HEK293 (cell line): Measurements from ENCODE around the gene CHCHD5.
"Not testable (repeated sequence)": the region's sequence is repeated elsewhere in the genome, so short reads cannot be mapped to it uniquely, and the experiment has no call there.

Experiments
- CTCF ChIA-PET: fragments of 350-600 bp; formaldehyde crosslinking; extraction: SDS; loops from one replicate; lab custom pipeline; 2021; ENCODE audit warnings: antibody characterized with exemption; lab: Yijun Ruan, JAX
- POLR2A ChIA-PET: fragments of 300-600 bp; formaldehyde crosslinking; extraction: SDS; loops from one replicate; lab custom pipeline; 2020; ENCODE audit warnings: antibody characterized with exemption, inconsistent platforms; lab: Yijun Ruan, JAX
- H3K27ac ChIP-seq: fragments of 200-500 bp; sonication (Bioruptor generic); 2 replicates; pipeline ENCODE4 v1.5.1; 2014; ENCODE audit warnings: low read depth, low read length, control low read depth, inconsistent platforms; ENCODE audit errors: extremely low read depth
- H3K36me3 ChIP-seq, 2 experiments: fragments of 200-500 bp in 1 of 2; sonication (Bioruptor generic) in 1 of 2; 1 replicate in 1 of 2; 2 replicates in 1 of 2; pipeline ENCODE4 v1.5.1; 2014 to 2017; ENCODE audit warnings: inconsistent platforms in 2 of 2, low read length in 2 of 2; ENCODE audit not compliant: control insufficient read depth in 2 of 2, insufficient read depth in 1 of 2
- H3K4me1 ChIP-seq: fragments of 200-500 bp; sonication (Bioruptor generic); 2 replicates; pipeline ENCODE4 v1.5.1; 2014; ENCODE audit warnings: mild to moderate bottlenecking, low read length, inconsistent platforms; ENCODE audit not compliant: control insufficient read depth, insufficient read depth
- H3K4me3 ChIP-seq: 2 replicates; pipeline ENCODE4 v1.5.1; 2011; ENCODE audit warnings: low read depth, mild to moderate bottlenecking, control low read depth, low read length, moderate library complexity
- H3K9me3 ChIP-seq: fragments of 200-500 bp; sonication (Bioruptor generic); 2 replicates; pipeline ENCODE4 v1.5.1; 2014; ENCODE audit warnings: low read depth, low read length, inconsistent platforms; ENCODE audit not compliant: control insufficient read depth, insufficient read depth
- HOXA7 ChIP-seq: sonication (generic); formaldehyde crosslinking; IDR thresholded peaks from 2 replicates; pipeline ENCODE4 v1.8.1; 2022; ENCODE audit warnings: missing genetic modification reagents, borderline replicate concordance
- KLF16 ChIP-seq: fragments of 450-650 bp; formaldehyde crosslinking; IDR thresholded peaks from 2 replicates; pipeline ENCODE4 v1.5.1; 2017; ENCODE audit warnings: missing biosample characterization, missing genetic modification characterization
- KLF9 ChIP-seq: fragments of 450-650 bp; formaldehyde crosslinking; IDR thresholded peaks from 2 replicates; pipeline ENCODE4 v1.5.1; 2016; ENCODE audit warnings: missing biosample characterization, missing genetic modification characterization, low read depth
- SP2 ChIP-seq: fragments of 450-650 bp; formaldehyde crosslinking; IDR thresholded peaks from 2 replicates; pipeline ENCODE4 v1.5.1; 2016; ENCODE audit warnings: missing biosample characterization, missing genetic modification characterization
- WT1 ChIP-seq: fragments of 450-650 bp; formaldehyde crosslinking; IDR thresholded peaks from 2 replicates; pipeline ENCODE4 v1.5.1; 2016; ENCODE audit warnings: missing biosample characterization, missing genetic modification characterization
- ZFP41 ChIP-seq: fragments of 450-650 bp; formaldehyde crosslinking; IDR thresholded peaks from 2 replicates; pipeline ENCODE4 v1.5.1; 2016; ENCODE audit warnings: missing biosample characterization, missing genetic modification characterization, borderline replicate concordance
- ZNF155 ChIP-seq: fragments of 450-650 bp; formaldehyde crosslinking; IDR thresholded peaks from 2 replicates; pipeline ENCODE4 v1.5.1; 2016; ENCODE audit warnings: missing biosample characterization, missing genetic modification characterization
- ZNF202 ChIP-seq: fragments of 450-650 bp; formaldehyde crosslinking; IDR thresholded peaks from 2 replicates; pipeline ENCODE4 v1.5.1; 2016; ENCODE audit warnings: missing biosample characterization, missing genetic modification characterization, borderline replicate concordance
- ZNF248 ChIP-seq: fragments of 450-650 bp; formaldehyde crosslinking; IDR thresholded peaks from 2 replicates; pipeline ENCODE4 v1.5.1; 2017; ENCODE audit warnings: missing biosample characterization, missing genetic modification characterization
- ZNF530 ChIP-seq: fragments of 450-650 bp; formaldehyde crosslinking; IDR thresholded peaks from 2 replicates; pipeline ENCODE4 v1.5.1; 2016; ENCODE audit warnings: low read depth, missing biosample characterization, missing genetic modification characterization
- ZNF571 ChIP-seq: fragments of 450-650 bp; formaldehyde crosslinking; IDR thresholded peaks from 2 replicates; pipeline ENCODE4 v1.5.0; 2017; ENCODE audit warnings: missing biosample characterization, missing genetic modification characterization
- ZNF629 ChIP-seq: fragments of 450-650 bp; formaldehyde crosslinking; IDR thresholded peaks from 2 replicates; pipeline ENCODE4 v1.5.1; 2017; ENCODE audit warnings: missing biosample characterization, missing genetic modification characterization
- ZNF654 ChIP-seq: fragments of 450-650 bp; formaldehyde crosslinking; IDR thresholded peaks from 2 replicates; pipeline ENCODE4 v1.5.1; 2016; ENCODE audit warnings: low read depth, missing biosample characterization, missing genetic modification characterization
- ZNF658 ChIP-seq: fragments of 450-650 bp; formaldehyde crosslinking; IDR thresholded peaks from 2 replicates; pipeline ENCODE4; 2016; ENCODE audit warnings: missing biosample characterization, missing genetic modification characterization
- ZNF707 ChIP-seq: fragments of 450-650 bp; formaldehyde crosslinking; IDR thresholded peaks from 2 replicates; pipeline ENCODE4 v1.5.1; 2016; ENCODE audit warnings: missing biosample characterization, missing genetic modification characterization
- TF ChIP-seq, protein P1 (sequence below): fragments of 450-650 bp; formaldehyde crosslinking; IDR thresholded peaks from 2 replicates; pipeline ENCODE4 v1.5.1; 2017; ENCODE audit warnings: missing biosample characterization, mild to moderate bottlenecking, missing genetic modification characterization, moderate library complexity
- TF ChIP-seq, protein P2 (sequence below): fragments of 450-650 bp; formaldehyde crosslinking; IDR thresholded peaks from 2 replicates; pipeline ENCODE4 v1.5.1; 2016; ENCODE audit warnings: missing biosample characterization, missing genetic modification characterization

The CHCHD5 gene

DNA sequence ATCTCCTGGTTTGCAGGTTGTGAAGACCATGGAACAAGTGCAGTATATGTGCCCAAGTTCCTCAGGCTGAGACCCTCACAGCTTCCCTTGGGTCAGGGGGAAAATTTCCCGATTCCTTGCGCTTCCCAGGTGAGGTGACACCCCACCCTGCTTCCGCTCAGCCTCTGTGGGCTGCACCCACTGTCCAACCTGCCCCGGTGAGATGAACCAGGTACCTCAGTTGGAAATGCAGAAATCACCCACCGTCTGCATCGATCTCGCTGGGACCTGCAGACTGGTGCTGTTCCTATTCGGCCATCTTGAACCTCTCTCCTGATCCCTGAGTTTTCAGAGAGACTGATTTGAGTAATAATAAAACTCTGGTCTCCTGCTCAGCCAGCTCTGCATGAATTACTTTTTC is 30.6 kb downstream of the CHCHD5 start:
- TF ChIP-seq, protein P1, sequence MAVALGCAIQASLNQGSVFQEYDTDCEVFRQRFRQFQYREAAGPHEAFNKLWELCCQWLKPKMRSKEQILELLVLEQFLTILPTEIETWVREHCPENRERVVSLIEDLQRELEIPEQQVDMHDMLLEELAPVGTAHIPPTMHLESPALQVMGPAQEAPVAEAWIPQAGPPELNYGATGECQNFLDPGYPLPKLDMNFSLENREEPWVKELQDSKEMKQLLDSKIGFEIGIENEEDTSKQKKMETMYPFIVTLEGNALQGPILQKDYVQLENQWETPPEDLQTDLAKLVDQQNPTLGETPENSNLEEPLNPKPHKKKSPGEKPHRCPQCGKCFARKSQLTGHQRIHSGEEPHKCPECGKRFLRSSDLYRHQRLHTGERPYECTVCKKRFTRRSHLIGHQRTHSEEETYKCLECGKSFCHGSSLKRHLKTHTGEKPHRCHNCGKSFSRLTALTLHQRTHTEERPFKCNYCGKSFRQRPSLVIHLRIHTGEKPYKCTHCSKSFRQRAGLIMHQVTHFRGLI, result no peak
- no peak for TF ChIP-seq ZNF654 (tag by site-specific recombination)
- TF ChIP-seq ZNF248 (tag by site-specific recombination), result no peak
- no peak for TF ChIP-seq ZNF202
- TF ChIP-seq ZNF155 (tag by site-specific recombination), result no peak
- TF ChIP-seq WT1, result no peak
- no peak for TF ChIP-seq KLF16 (tag by site-specific recombination)
- TF ChIP-seq, all 188 proteins: peak for 0
- ChIA-PET CTCF (interaction anchor here (0.6 kb wide), 1 partner anchor 1469 kb away, joined by 3 read pairs; no protein-coding TSS in a partner anchor), POLR2A (no interaction called here)
- Histone ChIP-seq H3K4me3 (no peak overlapping the region), H3K4me1 (no peaks in the 10 kb centered on the region), H3K36me3 (no peaks in the 10 kb centered on the region), H3K9me3 (no peaks in the 10 kb centered on the region), H3K27ac (no peak overlapping the region)

DNA sequence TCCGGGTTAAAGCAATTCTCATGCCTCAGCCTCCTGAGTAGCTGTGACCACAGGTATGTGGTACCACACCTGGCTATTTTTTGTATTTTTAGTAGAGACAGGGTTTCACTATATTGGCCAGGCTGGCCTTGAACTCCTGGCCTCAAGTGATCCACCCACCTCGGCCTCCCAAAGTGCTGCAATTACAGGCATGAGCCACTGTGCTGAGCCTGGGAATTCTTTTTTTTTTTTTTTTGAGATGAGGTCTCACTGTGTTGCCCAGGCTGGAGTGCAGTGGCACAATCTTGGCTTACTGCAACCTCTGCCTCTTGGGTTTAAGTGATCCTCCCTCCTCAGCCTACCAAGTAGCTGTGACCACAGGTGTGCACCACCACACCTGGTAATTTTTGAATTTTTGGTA is 31.4 kb downstream of the CHCHD5 start:
- H3K4me3 ChIP-seq, H3K9me3 ChIP-seq, POLR2A ChIA-PET, H3K4me1 ChIP-seq, H3K36me3 ChIP-seq, H3K27ac ChIP-seq: not testable (repeated sequence)
- CTCF ChIA-PET, result interaction anchor here (0.9 kb wide), 1 partner anchor 11 kb away, joined by 3 read pairs; no protein-coding TSS in a partner anchor

DNA sequence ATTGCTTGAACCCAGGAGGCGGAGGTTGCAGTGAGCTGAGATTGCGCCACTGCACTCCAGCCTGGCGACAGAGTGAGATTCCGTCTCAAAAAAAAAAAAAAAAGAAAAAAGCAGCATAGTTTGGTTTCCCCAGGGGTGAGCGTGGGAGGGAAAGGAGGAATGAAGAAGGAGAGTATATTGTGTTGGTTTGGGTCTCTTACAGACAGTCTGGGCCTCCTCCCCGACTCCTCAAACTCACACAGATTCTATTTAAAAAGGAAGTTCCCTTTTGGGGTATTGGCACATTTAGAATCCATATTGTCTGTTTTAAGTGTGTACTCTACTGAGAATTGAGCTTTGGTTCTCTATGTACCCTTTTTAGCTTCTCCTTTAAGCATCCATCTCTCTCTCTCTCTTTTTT is 34.0 kb downstream of the CHCHD5 start:
- Histone ChIP-seq H3K27ac (no peak overlapping the region), H3K36me3 (no peaks in the 10 kb centered on the region), H3K4me3 (no peak overlapping the region), H3K4me1 (no peaks in the 10 kb centered on the region), H3K9me3 (no peaks in the 10 kb centered on the region)
- POLR2A ChIA-PET, result interaction anchor here (0.7 kb wide), 2 partner anchors 28 to 486 kb away, joined by 7 to 9 read pairs; partner anchors contain the start of gene SLC20A1
- no peak for TF ChIP-seq ZNF707 (tag by site-specific recombination)
- no peak for TF ChIP-seq KLF9 (tag by site-specific recombination)
- TF ChIP-seq SP2, result no peak
- TF ChIP-seq ZNF571 (tag by site-specific recombination), result no peak
- TF ChIP-seq ZNF658 (tag by site-specific recombination), result no peak
- TF ChIP-seq ZNF530, result no peak
- TF ChIP-seq HOXA7, result no peak
- TF ChIP-seq, protein P2, sequence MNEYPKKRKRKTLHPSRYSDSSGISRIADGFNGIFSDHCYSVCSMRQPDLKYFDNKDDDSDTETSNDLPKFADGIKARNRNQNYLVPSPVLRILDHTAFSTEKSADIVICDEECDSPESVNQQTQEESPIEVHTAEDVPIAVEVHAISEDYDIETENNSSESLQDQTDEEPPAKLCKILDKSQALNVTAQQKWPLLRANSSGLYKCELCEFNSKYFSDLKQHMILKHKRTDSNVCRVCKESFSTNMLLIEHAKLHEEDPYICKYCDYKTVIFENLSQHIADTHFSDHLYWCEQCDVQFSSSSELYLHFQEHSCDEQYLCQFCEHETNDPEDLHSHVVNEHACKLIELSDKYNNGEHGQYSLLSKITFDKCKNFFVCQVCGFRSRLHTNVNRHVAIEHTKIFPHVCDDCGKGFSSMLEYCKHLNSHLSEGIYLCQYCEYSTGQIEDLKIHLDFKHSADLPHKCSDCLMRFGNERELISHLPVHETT (tag by site-specific recombination), result no peak
- no peak for TF ChIP-seq ZFP41 (tag by site-specific recombination)
- no peak for TF ChIP-seq ZNF629 (tag by site-specific recombination)
- CTCF ChIA-PET, result no interaction called here
